ENCODE measurements around the gene FLII. TPM values are rescaled to one million over a fixed set of nuclear protein-coding genes. Genes with fewer than 3 reads are reported as not detected.

FLII gene
- total and polyA plus RNA-seq, 2 donors (not counting 1 experiment from before 2014, with no cell fraction given) = 199 to 395 TPM

DNA sequence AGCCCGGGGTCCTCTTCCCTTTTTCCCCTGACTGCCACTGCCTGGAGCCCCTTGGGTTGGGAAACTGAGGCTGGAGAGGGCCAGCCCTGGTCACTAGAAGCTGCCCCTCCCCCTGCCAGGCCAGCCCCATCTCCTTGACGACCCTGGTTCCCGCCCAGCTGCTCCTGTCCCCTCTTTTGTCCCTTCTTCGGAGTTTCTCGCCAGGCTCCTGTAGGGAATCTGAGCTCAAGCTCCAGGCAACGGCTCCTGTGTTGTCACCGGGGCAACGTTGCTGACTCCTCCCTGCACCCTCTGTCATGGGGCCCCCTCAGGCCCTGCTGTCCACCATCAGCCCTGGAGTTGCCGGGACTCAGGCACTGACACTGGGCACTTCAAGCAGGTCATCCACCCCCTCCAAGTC is 27.4 kb downstream of the FLII start:
- H3K4me1 ChIP-seq (ENCODE audit: control insufficient read depth, extremely low read depth, insufficient read depth, low read length) = peaks cover 3% of the 10 kb centered on the region
- peaks cover 16% of the 10 kb centered on the region for H3K36me3 ChIP-seq (ENCODE audit: control insufficient read depth, insufficient read depth, low read length)
- no peak overlapping the region for H3K4me2 ChIP-seq (ENCODE audit: extremely low read depth, insufficient read depth, low read length)
- no peak overlapping the region for H2AFZ ChIP-seq (ENCODE audit: low read length)
- no peak overlapping the region for H3K4me3 ChIP-seq (replicated peaks in 1 of 4; ENCODE audit: control extremely low read depth in 1 of 4, insufficient read depth in 1 of 4, low read depth in 3 of 4, low read length in 4 of 4)
- TF ChIP-seq, protein P1, sequence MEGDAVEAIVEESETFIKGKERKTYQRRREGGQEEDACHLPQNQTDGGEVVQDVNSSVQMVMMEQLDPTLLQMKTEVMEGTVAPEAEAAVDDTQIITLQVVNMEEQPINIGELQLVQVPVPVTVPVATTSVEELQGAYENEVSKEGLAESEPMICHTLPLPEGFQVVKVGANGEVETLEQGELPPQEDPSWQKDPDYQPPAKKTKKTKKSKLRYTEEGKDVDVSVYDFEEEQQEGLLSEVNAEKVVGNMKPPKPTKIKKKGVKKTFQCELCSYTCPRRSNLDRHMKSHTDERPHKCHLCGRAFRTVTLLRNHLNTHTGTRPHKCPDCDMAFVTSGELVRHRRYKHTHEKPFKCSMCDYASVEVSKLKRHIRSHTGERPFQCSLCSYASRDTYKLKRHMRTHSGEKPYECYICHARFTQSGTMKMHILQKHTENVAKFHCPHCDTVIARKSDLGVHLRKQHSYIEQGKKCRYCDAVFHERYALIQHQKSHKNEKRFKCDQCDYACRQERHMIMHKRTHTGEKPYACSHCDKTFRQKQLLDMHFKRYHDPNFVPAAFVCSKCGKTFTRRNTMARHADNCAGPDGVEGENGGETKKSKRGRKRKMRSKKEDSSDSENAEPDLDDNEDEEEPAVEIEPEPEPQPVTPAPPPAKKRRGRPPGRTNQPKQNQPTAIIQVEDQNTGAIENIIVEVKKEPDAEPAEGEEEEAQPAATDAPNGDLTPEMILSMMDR (conservative IDR thresholded peaks at IDR 0.05 in 1 of 2, IDR thresholded peaks at IDR 0.05 in 1 of 2; ENCODE audit: low read depth in 1 of 2, low read length in 2 of 2) = no peak
- TF ChIP-seq EZH2 (IDR thresholded peaks at IDR 0.05; ENCODE audit: low read length, missing control alignments) = no peak
- peaks cover 9% of the 10 kb centered on the region for H3K79me2 ChIP-seq (ENCODE audit: control insufficient read depth, insufficient read depth, low read length)
- H3K9ac ChIP-seq (ENCODE audit: insufficient read depth, low read length) = no peak overlapping the region
- no peaks in the 10 kb centered on the region for H3K27me3 ChIP-seq (ENCODE audit: control insufficient read depth, insufficient read depth, low read length)
- H3K9me3 ChIP-seq (ENCODE audit: control insufficient read depth, insufficient read depth, low read depth, low read length) = no peaks in the 10 kb centered on the region
- H4K20me1 ChIP-seq (ENCODE audit: control insufficient read depth, extremely low read depth, insufficient read depth, low read length) = no peaks in the 10 kb centered on the region
- no peak overlapping the region for H3K27ac ChIP-seq (ENCODE audit: insufficient read depth, low read length)
- DNase-seq (ENCODE audit: low read depth in 2 of 2) = no peak

DNA sequence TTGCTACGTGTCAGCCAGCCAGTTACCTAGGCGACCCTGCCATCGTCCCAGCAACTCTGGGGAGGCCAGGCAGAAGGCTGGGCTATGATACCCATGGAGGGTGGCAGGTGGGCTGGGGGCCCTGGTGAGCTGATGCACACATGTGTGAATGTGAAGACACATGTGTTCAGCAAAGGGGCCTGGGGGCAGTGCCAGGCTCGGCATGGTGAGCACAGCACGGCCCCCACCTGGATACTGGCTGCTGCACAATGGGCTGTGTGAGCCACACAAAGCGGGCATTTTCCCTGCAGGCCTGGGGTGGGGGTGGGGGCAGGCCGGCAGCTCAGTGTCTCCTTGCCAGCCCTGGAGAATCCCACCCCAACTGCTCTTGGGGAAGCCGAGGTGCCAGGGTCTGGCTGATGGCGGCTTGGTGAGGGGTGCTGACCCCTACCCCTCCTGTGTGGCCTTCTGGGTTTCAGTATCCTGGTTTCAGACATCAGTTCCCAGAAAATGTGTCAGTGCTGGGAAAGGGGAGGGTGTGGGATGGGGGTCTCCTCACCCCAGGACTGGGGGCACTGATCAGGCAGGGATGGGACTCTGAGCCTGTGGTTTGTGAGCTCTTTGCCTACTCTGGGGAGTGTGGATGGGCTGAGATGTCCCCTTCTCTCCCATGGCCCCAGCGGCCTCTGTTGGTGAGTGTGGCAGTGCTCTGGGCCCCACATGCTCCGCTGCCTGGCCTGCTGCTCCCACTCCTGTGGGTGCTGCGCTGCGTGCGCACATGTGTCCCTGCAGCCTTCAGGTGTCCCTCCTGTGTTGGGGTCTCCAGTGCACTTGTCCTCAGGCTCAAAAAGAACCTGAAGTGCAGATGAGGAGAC is 28.0 kb downstream of the FLII start:
- no peaks in the 10 kb centered on the region for H4K20me1 ChIP-seq (ENCODE audit: control insufficient read depth, extremely low read depth, insufficient read depth, low read length)
- no peak for TF ChIP-seq EZH2 (IDR thresholded peaks at IDR 0.05; ENCODE audit: low read length, missing control alignments)
- TF ChIP-seq, protein P1 (conservative IDR thresholded peaks at IDR 0.05 in 1 of 2, IDR thresholded peaks at IDR 0.05 in 1 of 2; ENCODE audit: low read depth in 1 of 2, low read length in 2 of 2) = no peak

DNA sequence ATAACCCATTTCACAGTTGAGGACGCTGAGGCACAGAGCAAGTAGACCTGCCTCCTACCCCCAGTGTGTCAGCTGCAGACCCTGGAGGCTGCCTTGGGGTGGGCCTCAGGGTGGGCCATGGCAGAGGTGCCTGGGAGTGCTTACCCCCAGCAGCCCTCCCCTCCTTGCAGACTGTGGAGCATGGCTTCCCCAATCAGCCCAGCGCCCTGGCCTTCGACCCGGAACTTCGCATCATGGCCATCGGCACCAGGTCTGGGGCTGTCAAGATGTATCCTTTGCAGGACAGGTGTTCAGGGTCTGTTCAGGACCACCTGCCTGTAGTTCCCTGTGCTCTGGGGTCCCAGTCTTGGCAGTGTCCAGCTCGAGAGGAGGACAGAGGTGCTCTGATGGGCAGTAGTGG is 28.8 kb downstream of the FLII start:
- peaks cover 7% of the 10 kb centered on the region for H3K4me1 ChIP-seq (ENCODE audit: control insufficient read depth, extremely low read depth, insufficient read depth, low read length)
- H3K9me3 ChIP-seq (ENCODE audit: control insufficient read depth, insufficient read depth, low read depth, low read length) = no peaks in the 10 kb centered on the region
- H3K4me2 ChIP-seq (ENCODE audit: extremely low read depth, insufficient read depth, low read length) = no peak overlapping the region
- no peak overlapping the region for H3K27ac ChIP-seq (ENCODE audit: insufficient read depth, low read length)
- no peak overlapping the region for H2AFZ ChIP-seq (ENCODE audit: low read length)
- peaks cover 11% of the 10 kb centered on the region for H3K79me2 ChIP-seq (ENCODE audit: control insufficient read depth, insufficient read depth, low read length)
- peaks cover 12% of the 10 kb centered on the region for H3K36me3 ChIP-seq (ENCODE audit: control insufficient read depth, insufficient read depth, low read length)
- no peak overlapping the region for H3K4me3 ChIP-seq (replicated peaks in 1 of 4; ENCODE audit: control extremely low read depth in 1 of 4, insufficient read depth in 1 of 4, low read depth in 3 of 4, low read length in 4 of 4)
- no peaks in the 10 kb centered on the region for H3K27me3 ChIP-seq (ENCODE audit: control insufficient read depth, insufficient read depth, low read length)
- TF ChIP-seq, protein P1 (conservative IDR thresholded peaks at IDR 0.05 in 1 of 2, IDR thresholded peaks at IDR 0.05 in 1 of 2; ENCODE audit: low read depth in 1 of 2, low read length in 2 of 2) = no peak
- no peak for TF ChIP-seq EZH2 (IDR thresholded peaks at IDR 0.05; ENCODE audit: low read length, missing control alignments)
- no peak for DNase-seq (ENCODE audit: low read depth in 2 of 2)
- H3K9ac ChIP-seq (ENCODE audit: insufficient read depth, low read length) = no peak overlapping the region
- H4K20me1 ChIP-seq (ENCODE audit: control insufficient read depth, extremely low read depth, insufficient read depth, low read length) = no peaks in the 10 kb centered on the region

More for the DNA sequence above, 28.0 kb downstream of the FLII start:
- Histone ChIP-seq H3K4me1 (ENCODE audit: control insufficient read depth, extremely low read depth, insufficient read depth, low read length) (peaks cover 3% of the 10 kb centered on the region), H3K4me3 (replicated peaks in 1 of 4; ENCODE audit: control extremely low read depth in 1 of 4, insufficient read depth in 1 of 4, low read depth in 3 of 4, low read length in 4 of 4) (no peak overlapping the region), H3K79me2 (ENCODE audit: control insufficient read depth, insufficient read depth, low read length) (peaks cover 11% of the 10 kb centered on the region), H3K9me3 (ENCODE audit: control insufficient read depth, insufficient read depth, low read depth, low read length) (no peaks in the 10 kb centered on the region), H3K4me2 (ENCODE audit: extremely low read depth, insufficient read depth, low read length) (no peak overlapping the region), H2AFZ (ENCODE audit: low read length) (no peak overlapping the region), H3K27ac (ENCODE audit: insufficient read depth, low read length) (no peak overlapping the region), H3K9ac (ENCODE audit: insufficient read depth, low read length) (no peak overlapping the region), H3K36me3 (ENCODE audit: control insufficient read depth, insufficient read depth, low read length) (peaks cover 13% of the 10 kb centered on the region), H3K27me3 (ENCODE audit: control insufficient read depth, insufficient read depth, low read length) (no peaks in the 10 kb centered on the region)
- no peak for DNase-seq (ENCODE audit: low read depth in 2 of 2)

Measured in fibroblast of lung (primary cell).